ENCODE data around the gene OR5K1. TPM values are rescaled to one million over a fixed set of nuclear protein-coding genes. Genes with fewer than 3 reads are reported as not detected.

Gene OR5K1
- polyA plus RNA-seq, 1 experiment = not detected

DNA sequence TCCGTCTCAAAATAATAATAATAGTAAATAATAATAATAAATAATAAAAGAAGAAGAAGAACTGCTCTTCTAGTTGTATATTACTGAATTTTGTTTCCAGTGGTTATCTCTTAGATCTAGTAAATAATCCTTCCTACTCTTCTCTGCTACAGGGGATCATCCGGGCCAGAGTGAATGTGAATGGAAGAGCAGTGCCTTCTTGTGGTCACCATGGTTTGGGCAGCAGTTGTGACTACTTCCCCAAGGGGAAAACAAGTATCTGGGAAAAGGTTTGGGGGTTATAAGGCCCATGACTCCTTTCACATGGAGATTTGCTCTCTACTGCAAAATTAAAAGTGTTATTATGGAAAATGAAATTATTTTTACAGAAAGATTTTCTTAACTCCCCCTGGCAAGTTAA, 5.5 kb upstream of the OR5K1 start:
- POLR2A ChIA-PET = no interaction called here
- H3K9me3 ChIP-seq (ENCODE audit: control insufficient read depth, insufficient read depth, low read length) = no peaks in the 10 kb centered on the region
- DNase-seq (ENCODE audit: low read depth, low spot score) = no peak
- CTCF ChIA-PET = no interaction called here
- H3K4me3 ChIP-seq (ENCODE audit: low read depth, low read length) = no peak overlapping the region
- TF ChIP-seq, protein P1, sequence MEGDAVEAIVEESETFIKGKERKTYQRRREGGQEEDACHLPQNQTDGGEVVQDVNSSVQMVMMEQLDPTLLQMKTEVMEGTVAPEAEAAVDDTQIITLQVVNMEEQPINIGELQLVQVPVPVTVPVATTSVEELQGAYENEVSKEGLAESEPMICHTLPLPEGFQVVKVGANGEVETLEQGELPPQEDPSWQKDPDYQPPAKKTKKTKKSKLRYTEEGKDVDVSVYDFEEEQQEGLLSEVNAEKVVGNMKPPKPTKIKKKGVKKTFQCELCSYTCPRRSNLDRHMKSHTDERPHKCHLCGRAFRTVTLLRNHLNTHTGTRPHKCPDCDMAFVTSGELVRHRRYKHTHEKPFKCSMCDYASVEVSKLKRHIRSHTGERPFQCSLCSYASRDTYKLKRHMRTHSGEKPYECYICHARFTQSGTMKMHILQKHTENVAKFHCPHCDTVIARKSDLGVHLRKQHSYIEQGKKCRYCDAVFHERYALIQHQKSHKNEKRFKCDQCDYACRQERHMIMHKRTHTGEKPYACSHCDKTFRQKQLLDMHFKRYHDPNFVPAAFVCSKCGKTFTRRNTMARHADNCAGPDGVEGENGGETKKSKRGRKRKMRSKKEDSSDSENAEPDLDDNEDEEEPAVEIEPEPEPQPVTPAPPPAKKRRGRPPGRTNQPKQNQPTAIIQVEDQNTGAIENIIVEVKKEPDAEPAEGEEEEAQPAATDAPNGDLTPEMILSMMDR (IDR thresholded peaks at IDR 0.05; ENCODE audit: low read depth, low read length) = no peak
- H3K27ac ChIP-seq (ENCODE audit: low read depth, low read length) = no peak overlapping the region
- no peaks in the 10 kb centered on the region for H3K27me3 ChIP-seq (ENCODE audit: control insufficient read depth, insufficient read depth, low read length)

DNA sequence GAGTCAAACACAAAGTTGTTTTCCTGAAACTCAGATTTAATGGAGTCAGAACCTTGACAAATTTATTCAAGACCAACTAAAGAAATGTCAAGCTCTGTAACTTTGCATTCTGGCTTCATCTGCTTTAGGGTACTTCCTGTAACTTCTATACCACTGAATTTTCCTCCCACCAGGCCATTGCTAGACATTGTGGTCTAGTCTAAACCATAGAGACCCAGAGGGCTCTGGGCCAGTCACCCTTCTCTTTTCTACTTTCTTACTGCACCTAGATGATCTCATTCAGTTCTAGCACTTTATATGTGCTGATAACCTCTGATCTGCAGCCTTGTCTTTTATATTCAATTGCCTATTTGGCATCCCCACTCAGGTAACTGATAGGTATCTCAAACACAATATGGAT, 2.8 kb upstream of the OR5K1 start:
- ChIA-PET POLR2A (interaction anchor here (0.6 kb wide), 1 partner anchor 63 kb away, joined by 3 read pairs; the partner anchor contains the start of gene CLDND1), CTCF (no interaction called here)
- Histone ChIP-seq H3K9me3 (ENCODE audit: control insufficient read depth, insufficient read depth, low read length) (no peaks in the 10 kb centered on the region), H3K4me3 (ENCODE audit: low read depth, low read length) (no peak overlapping the region), H3K27me3 (ENCODE audit: control insufficient read depth, insufficient read depth, low read length) (no peaks in the 10 kb centered on the region), H3K27ac (ENCODE audit: low read depth, low read length) (no peak overlapping the region)
- DNase-seq (ENCODE audit: low read depth, low spot score) = no peak
- TF ChIP-seq, protein P1 (IDR thresholded peaks at IDR 0.05; ENCODE audit: low read depth, low read length) = no peak

DNA sequence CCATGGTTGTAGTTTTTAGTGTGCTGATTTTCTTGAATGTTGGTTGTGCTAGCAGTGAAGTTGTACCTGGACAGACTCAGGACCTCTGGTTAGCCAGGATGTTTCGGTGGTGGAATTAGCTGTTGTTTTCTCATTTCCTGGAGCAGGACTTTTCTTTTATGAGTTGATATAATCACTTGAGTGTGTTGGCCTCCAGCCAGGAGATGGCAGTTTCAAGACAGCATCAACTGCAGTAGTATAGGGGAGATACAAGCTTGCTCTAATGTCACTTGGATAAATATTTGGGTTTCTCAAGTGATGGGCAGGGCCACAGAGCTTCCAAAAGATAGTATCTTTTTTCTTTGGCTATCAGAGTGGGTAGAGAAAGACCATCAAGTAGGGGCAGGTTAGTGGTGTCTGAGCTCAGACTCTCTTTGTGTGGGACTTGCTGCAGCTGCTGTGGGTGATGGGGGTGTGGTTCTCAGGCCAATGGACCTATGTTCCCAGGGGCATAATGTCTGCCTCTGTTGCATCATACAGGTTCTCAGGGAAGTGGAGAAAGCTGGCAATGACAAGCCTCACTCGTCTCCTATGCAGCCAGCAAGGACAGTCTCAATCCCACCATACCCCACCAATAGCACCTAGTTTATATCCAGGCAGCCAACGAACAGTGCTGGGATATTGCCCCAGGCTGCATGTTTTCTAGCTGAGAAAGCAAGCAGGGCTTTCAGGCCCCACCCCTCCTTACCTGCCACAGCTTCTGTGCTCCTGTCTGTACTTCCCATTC, 19.9 kb downstream of the OR5K1 start:
- no peaks in the 10 kb centered on the region for H3K9me3 ChIP-seq (ENCODE audit: control insufficient read depth, insufficient read depth, low read length)
- TF ChIP-seq, protein P1 (IDR thresholded peaks at IDR 0.05; ENCODE audit: low read depth, low read length) = no peak
- no peak for DNase-seq (ENCODE audit: low read depth, low spot score)
- H3K4me3 ChIP-seq (ENCODE audit: low read depth, low read length) = no peak overlapping the region
- CTCF ChIA-PET = no interaction called here
- no peak overlapping the region for H3K27ac ChIP-seq (ENCODE audit: low read depth, low read length)
- no peaks in the 10 kb centered on the region for H3K27me3 ChIP-seq (ENCODE audit: control insufficient read depth, insufficient read depth, low read length)
- POLR2A ChIA-PET = no interaction called here

DNA sequence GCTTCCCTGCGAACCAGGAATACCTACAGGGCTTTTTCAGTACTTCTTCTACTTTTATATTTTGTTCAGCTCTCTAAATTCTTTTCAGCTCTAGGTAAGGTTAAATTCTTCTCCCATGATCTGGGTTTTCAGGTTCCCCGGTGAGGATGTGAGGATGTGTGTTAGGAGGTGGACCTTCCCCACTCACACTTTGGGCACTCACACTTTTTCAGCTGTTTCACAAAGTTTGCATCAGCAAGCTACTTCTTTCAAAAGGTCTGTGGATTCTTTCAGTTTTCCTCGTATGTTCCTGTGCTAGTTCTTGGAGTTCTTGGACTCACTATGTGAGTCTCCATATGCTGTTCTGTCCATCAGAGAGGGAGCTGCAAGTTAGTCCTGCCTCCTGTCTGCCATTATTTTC, 20.6 kb downstream of the OR5K1 start:
- ChIA-PET CTCF (no interaction called here), POLR2A (no interaction called here)
- no peak for DNase-seq (ENCODE audit: low read depth, low spot score)
- H3K27me3 ChIP-seq (ENCODE audit: control insufficient read depth, insufficient read depth, low read length) = no peaks in the 10 kb centered on the region
- TF ChIP-seq, protein P1 (IDR thresholded peaks at IDR 0.05; ENCODE audit: low read depth, low read length) = no peak
- H3K4me3 ChIP-seq (ENCODE audit: low read depth, low read length) = no peak overlapping the region
- no peaks in the 10 kb centered on the region for H3K9me3 ChIP-seq (ENCODE audit: control insufficient read depth, insufficient read depth, low read length)
- H3K27ac ChIP-seq (ENCODE audit: low read depth, low read length) = no peak overlapping the region

DNA sequence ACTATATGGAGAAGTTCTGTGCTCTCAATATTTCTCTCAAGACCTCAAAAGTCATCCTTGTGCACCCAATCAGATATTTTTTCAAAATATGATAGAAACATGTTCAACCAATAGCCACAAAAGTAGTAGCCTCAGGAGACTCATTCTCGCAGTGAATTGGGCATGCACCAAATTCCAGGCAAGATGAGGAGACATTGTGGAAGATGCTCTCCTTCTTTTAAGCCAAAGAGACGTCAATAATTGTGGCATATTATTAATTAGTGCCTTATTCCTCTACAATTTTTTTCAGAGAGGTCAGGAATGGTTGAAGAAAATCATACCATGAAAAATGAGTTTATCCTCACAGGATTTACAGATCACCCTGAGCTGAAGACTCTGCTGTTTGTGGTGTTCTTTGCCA, 34.4 kb downstream of the OR5K1 start, which contains the start of gene OR5K2:
OR5K2 (plus strand) TSS at position 301 of the 400 bp plus-strand sequence; CDS start at position 301, 0 bp downstream.
- TF ChIP-seq, protein P1 (IDR thresholded peaks at IDR 0.05; ENCODE audit: low read depth, low read length) = no peak
- no peaks in the 10 kb centered on the region for H3K27me3 ChIP-seq (ENCODE audit: control insufficient read depth, insufficient read depth, low read length)
- H3K9me3 ChIP-seq (ENCODE audit: control insufficient read depth, insufficient read depth, low read length) = no peaks in the 10 kb centered on the region
- CTCF ChIA-PET = no interaction called here
- no peak for DNase-seq (ENCODE audit: low read depth, low spot score)
- no peak within 1 kb of the TSS for H3K27ac ChIP-seq (ENCODE audit: low read depth, low read length)
- POLR2A ChIA-PET = no interaction called here
- H3K4me3 ChIP-seq (ENCODE audit: low read depth, low read length) = no peak within 1 kb of the TSS

Measured in AG04450 (cell line).